CD1c-positive myeloid dendritic cell (primary cell): ENCODE measurements around the gene RNF115.
A peak's percentile ranks its signal among the peaks of the same experiment; 100 is the strongest.
"Not testable (repeated sequence)": the region's sequence is repeated elsewhere in the genome, so short reads cannot be mapped to it uniquely, and the experiment has no call there.

ENCODE experiments used
- DNase-seq: peaks from one replicate; pipeline ENCODE4 v3.0.0-alpha.2; 2016; ENCODE audit errors: extremely low spot score

RNF115 gene

DNA sequence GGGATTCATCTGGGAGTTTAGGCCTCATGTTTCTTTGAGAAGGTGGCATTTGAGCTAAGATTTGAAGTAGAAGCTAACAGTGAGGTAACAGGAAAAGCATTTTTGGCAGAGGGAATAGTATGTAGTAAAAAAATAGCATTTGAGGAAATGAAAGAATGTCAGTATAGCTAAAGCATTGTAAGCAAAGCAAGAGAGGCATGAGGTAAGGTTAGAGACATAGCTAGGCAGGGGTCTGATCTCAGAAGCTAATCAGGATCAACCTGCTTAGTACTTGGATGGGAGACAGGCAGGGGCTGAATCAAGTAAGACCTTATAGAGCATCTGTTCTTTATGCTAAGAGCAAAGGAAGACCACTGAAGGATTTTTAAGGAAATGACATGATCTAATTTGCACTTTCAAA is 4.1 kb upstream of the RNF115 start:
- no peak for DNase-seq

DNA sequence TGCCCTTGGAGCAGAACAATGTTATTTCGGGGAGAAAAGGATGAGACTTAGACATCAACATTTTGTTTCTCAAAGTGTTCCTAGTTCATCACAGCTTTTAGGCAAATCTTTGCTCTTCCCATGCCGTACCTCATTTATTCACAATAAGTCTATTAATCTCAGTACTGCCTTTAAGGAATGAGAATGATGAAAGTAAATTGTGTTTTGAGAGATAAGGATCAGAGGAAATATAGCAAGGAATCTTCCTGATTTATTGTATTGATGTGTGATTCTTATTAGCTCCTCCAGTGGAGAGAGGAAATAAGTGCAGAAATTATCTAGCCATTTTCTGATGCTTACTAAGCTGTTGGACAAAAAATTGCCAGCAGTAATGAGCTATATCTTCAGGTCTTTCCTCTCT is 2.1 kb upstream of the RNF115 start:
- no peak for DNase-seq

DNA sequence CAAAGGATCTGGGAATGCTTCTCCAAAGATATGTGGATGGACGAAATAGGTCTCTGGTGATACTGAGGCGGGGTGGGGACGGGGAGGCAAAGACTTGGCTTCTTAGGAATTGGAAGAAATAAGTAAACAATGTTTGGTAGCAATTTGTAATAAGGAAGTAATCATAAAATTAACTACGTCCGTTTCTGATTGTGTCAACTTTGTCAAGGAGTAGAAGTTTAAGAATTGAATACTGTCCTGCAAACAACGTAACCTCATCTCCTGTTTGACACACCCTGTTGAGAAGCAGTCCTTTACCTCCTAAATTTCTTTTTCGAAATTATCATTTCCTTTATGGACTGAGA is 576 bp upstream of the RNF115 start:
- DNase-seq: no peak

DNA sequence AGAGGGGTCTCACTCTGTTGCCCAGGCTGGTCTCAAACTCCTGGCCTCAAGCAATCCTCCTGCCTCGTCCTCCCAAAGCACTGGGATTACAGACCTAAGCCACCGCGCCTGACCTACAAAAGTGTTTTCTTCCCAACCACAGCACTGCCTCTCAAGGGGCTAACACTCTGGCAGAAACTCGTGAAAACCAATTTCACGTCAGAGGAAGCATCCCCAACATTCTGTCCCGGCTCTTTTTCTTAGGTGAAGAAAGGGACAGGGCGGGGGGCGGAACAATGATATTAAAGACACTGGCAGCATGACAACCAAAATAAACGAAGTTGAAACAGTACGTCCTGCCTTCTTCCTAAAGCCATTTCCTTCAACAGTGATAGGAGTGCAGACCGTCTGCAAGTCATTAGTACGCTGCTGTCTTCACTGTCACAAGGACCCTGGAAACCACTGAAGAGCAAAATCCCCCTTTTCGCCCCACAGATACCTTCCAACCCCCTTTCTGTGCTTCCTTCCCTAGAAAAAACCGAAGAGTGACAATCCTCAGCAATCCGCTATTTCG is 1.0 kb downstream of the RNF115 start:
- DNase-seq: not testable (repeated sequence)

GRCh38 chr1:145818095-145818494 is 5.8 kb downstream of the RNF115 start:
- DNase-seq: not testable (repeated sequence)

- DNase-seq: not testable (repeated sequence)
Observed at GRCh38 chr1:145812977-145813810, 10.7 kb downstream of the RNF115 start.

- no peak for DNase-seq
Observed at GRCh38 chr1:145806844-145807243, 17.1 kb downstream of the RNF115 start.

DNA sequence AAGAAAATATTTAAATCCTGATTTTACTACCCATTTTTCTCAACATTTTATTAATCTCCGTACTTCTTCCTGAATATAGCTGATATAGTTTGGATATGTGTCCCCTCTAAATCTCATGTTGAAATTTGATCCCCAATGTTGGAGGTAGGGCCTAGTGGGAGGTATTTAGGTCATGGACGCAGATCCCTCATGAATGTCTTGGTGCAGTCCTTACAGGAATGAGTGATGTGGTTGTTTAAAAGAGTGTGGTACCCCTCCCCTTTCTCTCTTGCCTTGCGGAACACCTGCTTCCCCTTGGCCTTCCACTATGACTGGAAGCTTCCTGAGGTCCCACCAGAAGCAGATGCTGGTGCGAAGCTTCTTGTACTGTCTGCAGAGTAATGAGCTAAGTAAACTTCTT is 17.5 kb downstream of the RNF115 start:
- no peak for DNase-seq

DNA sequence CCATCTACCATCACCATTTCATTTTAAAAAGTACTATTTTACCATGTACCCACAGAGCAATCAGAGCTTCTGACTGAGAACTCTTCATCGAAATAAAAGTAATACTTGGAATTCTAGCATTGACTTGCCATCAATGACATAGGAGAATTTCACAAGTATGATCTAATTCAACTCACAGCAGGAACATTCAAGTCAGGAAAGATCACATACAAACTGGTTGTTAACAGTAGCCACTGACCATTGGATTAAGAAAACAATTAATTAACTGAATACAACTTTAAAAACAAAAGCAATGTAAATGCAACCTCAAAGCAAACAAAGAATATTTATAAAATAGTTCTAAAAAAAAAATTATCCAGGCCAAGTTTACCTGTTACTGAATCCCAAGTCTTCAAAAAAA is 18.8 kb downstream of the RNF115 start:
- no peak for DNase-seq

DNA sequence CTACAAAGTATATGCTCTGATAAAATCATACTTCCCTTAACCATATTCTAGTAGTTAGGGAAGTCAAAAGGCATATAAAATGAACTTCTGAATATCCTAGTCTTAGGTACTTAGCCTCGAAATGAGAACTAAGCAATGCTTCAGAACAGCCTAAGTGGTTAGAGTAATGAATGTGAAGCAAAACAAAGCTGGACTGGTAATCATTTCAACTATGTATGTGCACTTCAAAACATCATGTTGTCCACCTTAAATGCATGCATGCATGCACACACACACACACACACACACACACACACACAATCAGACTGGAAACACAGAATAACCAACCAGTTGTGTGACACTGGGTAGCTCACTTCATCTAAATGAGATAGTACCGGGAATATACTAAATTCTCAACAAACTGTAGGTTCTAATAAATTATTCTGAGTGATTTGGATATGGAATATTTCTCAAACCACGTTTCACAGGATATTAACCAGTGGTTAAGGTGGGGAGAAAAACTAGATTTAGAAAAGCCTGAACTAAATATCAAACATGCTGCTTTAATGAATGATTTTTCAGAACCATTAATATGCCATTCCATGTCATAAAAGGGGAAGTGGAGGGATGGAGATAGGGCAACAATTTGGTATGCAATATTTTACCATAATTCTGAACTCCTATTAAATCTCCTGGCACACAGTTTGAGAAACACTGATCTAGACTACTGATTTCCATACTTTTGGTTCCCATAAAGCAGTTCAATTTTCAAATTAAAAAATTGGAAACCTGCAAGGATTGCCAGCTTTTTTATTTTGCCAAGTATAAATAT is 19.5 kb downstream of the RNF115 start:
- DNase-seq: peak; percentile 5

DNA sequence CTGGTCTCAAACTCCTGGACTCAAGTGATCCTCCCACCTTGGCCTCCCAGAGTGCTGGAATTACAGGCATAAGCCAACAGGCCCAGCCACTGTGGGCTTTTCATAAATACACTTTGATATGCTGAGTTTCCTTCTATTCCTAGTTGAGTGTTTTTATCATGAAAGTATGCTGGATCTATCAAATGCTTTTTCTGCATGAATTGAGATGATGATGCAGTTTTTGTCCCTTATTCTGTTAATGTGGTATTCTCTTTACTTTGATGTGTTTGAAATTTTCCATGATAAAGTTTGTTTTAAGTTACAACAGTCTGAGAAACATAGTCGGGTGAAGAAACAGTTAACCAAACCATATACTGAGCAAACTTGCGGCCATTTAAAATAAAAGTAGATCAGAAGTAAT is 24.1 kb downstream of the RNF115 start:
- no peak for DNase-seq

- DNase-seq: peak; percentile 8
Observed at GRCh38 chr1:145796753-145797152, 27.1 kb downstream of the RNF115 start.

DNA sequence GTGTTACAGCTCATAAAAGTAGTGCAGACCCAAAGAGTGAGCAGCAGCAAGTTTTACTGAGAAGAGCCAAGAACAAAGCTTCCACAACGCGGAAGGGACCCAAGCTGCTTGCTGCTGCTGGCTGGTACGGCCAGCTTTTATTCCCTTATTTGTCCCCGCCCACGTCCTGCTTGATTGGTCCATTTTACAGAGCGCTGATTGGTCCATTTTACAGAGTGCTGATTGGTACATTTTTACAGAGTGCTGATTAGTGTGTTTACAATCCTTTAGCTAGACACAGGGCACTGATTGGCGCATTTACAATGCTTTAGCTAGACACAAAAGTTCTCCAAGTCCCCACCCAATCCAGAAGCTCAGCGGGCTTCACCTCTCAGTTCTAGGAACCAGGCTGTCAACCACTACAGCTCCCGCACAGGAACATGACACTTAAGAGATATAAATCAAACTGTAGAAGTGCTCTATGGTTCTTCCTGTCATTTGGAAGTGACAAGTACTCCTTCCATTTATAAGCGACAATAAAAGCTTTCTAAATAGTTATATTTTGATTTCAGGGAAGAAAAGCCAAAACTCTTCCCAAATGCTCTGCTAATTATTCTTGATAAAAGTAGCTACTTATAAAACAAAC is 28.5 kb downstream of the RNF115 start:
- no peak for DNase-seq

- no peak for DNase-seq
Observed at GRCh38 chr1:145792484-145792883, 31.4 kb downstream of the RNF115 start.

GRCh38 chr1:145791860-145792259 is 32.0 kb downstream of the RNF115 start:
- DNase-seq: not testable (repeated sequence)

DNA sequence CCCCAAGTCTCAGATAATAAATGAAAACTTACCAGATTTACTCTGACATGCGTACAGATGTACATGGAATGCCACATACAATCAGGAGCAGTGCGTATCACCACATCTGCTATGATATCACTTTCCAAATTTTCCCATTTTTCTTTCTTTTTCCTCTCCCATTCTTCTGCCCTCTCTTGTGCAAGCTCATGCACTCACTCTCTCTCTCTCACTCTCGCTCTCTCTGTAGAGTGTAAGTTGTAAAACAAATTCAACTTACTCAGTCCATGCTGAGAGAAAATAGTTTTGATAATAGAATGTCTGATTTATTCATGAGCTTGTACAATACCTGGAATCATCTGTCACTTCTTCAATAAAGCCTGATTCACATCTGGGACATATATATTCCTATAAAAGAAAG is 35.3 kb downstream of the RNF115 start:
- no peak for DNase-seq

- DNase-seq: no peak
Observed at GRCh38 chr1:145786271-145786670, 37.6 kb downstream of the RNF115 start.

GRCh38 chr1:145785547-145785946 is 38.3 kb downstream of the RNF115 start:
- no peak for DNase-seq

DNA sequence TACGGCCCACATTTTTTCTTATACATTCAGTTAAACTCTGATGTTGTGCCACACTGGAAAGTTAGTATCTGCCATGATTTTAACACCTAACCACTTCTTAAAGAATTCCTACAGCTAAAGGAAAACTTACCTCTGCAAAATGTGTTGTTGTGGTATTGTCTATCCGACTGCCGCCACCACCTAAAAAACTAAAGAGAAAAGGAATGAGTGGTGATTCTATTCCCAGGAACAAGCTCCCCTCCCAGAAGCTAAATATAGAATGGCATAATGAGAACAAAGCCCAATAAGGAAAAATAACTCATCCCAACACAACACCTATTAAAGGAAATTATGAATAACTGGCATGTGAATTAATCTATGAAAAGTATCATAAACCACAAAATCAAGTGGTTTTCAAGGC is 39.5 kb downstream of the RNF115 start:
- no peak for DNase-seq

- no peak for DNase-seq
Observed at GRCh38 chr1:145782272-145783099, 41.4 kb downstream of the RNF115 start.

- no peak for DNase-seq
Observed at GRCh38 chr1:145778146-145778540, 45.8 kb downstream of the RNF115 start.
